ENCODE measurements around the gene WDR26.
A peak's percentile ranks its signal among the peaks of the same experiment; 100 is the strongest.

Gene WDR26

DNA sequence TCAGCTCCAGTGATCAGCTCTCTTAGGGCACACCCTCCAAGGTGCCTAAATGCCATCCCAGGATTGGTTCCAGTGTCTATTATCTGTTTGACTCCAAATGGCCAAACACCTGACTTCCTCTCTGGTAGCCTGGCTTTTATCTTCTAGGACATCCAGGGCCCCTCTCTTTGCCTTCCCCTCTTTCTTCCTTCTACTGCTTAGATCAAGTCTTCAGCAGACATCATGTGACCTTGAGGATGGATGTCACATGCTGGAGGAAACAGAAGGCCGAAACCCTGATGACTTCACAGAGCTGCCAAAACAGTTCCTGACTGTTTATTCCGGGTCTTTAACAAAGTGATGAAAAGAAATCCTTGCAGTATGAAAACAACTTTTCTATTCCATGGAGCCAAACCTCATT, 24.4 kb upstream of the WDR26 start:
- no peak overlapping the region for H3K27ac ChIP-seq
- no peak for TF ChIP-seq ZFX (IDR thresholded peaks at IDR 0.05; ENCODE audit: borderline replicate concordance)
- TF ChIP-seq, protein P1, sequence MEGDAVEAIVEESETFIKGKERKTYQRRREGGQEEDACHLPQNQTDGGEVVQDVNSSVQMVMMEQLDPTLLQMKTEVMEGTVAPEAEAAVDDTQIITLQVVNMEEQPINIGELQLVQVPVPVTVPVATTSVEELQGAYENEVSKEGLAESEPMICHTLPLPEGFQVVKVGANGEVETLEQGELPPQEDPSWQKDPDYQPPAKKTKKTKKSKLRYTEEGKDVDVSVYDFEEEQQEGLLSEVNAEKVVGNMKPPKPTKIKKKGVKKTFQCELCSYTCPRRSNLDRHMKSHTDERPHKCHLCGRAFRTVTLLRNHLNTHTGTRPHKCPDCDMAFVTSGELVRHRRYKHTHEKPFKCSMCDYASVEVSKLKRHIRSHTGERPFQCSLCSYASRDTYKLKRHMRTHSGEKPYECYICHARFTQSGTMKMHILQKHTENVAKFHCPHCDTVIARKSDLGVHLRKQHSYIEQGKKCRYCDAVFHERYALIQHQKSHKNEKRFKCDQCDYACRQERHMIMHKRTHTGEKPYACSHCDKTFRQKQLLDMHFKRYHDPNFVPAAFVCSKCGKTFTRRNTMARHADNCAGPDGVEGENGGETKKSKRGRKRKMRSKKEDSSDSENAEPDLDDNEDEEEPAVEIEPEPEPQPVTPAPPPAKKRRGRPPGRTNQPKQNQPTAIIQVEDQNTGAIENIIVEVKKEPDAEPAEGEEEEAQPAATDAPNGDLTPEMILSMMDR (IDR thresholded peaks at IDR 0.05), result no peak

DNA sequence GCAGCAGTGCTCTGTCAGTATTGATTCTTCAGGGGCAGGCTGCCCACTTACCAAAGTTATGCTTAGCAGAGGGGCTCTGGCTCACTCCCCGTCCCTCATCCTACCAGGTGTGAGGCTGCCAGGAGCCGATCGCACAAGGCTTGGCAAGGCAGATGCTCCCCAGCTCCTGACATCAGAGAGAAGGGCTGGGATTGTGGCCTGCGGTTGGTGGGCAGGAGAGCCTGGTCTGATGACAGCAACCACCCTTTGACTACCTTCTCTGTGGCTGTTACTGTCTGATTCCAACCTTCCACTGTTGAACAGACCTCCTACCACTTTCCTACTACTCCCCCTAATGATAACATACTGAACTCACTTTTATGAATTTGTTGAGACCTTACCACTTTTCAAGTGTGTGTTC, 23.7 kb upstream of the WDR26 start:
- TF ChIP-seq, protein P1 (IDR thresholded peaks at IDR 0.05), result no peak
- no peak for TF ChIP-seq ZFX (IDR thresholded peaks at IDR 0.05; ENCODE audit: borderline replicate concordance)

DNA sequence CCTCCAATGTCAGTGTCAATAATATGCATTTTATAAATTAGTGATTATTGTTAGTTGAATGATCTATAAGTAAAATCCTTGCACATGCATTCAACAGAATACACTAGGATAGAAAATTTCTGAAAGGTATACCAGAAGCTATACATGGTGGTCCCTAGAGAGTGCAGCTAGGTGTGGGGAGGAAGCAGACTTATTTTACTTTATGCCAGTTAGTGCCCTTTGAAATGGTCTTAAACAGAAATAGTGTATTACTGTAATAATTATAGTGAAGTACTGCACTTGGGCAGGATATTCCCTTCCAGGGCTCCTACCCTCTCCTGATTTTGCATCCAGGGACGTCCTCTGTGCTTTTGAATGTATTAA, 23.2 kb upstream of the WDR26 start:
- no peak overlapping the region for H3K27ac ChIP-seq
- TF ChIP-seq, protein P1 (IDR thresholded peaks at IDR 0.05), result peak; percentile 60
- no peak for TF ChIP-seq ZFX (IDR thresholded peaks at IDR 0.05; ENCODE audit: borderline replicate concordance)

More for the DNA sequence above, 23.7 kb upstream of the WDR26 start:
- H3K27ac ChIP-seq, result no peak overlapping the region

DNA sequence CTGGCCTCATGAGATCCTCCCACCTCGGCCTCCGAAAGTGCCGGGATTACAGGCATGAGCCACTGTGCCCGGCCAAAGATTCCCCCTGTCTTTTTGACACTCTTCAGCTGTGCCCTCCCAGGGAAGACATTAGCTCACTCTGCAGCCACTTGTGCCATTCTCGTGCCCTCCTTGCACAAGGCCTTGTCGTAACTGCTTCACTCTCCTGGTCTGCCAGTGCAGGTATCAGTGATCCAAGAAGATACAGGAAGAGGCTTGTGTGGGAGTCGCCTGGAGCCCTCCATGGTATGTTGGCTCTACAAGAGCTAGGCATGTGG, 22.0 kb upstream of the WDR26 start:
- H3K27ac ChIP-seq, result no peak overlapping the region

DNA sequence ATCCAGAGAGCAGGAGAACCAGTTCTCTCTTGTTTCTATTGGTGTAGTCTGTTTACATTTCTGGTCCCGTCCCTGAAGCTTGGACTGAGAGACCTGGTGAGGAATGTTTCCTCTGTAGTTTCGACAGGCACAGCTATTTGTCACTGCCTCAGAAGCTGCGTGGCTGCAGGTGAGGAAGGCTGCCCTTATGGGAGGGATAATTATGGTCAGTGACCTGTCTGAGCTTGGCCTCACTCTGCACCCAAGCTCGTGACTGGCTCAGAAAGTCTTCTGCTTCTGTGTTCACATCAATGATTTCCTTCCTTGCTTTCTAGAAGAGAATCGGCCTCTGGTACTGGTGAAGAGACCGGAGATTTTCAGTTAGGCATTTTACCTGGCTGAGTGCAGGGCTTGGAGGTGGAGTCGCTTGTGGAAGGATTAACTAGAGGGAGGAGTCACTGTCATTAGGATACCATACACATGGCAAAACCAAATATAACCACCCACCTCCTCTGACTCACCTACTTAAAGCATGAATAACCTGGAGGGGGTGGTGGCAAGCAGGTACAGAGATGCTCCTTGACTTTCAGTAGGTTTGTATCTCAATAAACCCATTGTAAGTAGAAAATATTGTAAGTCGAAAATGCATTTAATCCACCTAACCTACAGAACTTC, 19.9 kb upstream of the WDR26 start:
- TF ChIP-seq, protein P1 (IDR thresholded peaks at IDR 0.05), result no peak
- no peak for TF ChIP-seq ZFX (IDR thresholded peaks at IDR 0.05; ENCODE audit: borderline replicate concordance)
- H3K27ac ChIP-seq, result peak overlapping the region; percentile 86

More for the DNA sequence above, 22.0 kb upstream of the WDR26 start:
- TF ChIP-seq, protein P1 (IDR thresholded peaks at IDR 0.05), result no peak
- TF ChIP-seq ZFX (IDR thresholded peaks at IDR 0.05; ENCODE audit: borderline replicate concordance), result no peak

DNA sequence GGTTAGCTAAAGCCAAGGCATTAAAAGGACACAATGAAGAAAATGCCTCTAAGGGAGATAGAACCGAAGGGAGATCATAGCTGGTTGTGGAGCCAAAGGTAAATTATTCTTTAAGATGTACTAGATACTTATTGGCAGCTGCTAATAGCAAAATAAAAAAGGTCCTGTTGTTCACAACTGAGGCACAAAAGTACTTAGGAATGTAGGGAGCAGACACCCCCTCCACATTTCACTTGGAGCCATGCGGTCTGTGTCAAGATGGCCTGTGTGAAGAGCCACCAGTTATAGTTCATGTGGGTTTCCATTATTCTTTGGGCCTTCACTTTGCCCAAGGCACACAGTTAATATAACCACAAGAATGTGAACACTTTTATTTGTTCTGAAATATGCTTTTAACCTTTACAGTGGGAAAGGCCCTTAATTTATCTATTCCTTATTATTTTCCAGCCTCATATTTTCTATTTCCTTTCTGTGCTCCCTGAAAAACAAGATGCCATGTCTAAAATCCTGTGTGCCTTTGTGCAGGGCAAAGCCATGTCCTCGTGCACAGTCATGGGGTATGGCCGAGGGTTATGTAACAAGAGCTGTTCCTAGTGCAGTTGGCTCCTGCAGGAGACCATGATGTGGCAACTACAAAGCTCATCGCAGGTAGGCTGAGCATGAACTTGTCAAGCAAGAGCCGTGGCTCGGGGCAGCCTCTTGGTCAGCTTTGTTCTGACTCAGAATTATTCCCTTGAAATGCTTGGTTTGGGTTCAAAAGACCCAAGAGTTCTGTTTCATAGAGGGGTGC, 16.2 kb upstream of the WDR26 start:
- no peak overlapping the region for H3K27ac ChIP-seq
- no peak for TF ChIP-seq ZFX (IDR thresholded peaks at IDR 0.05; ENCODE audit: borderline replicate concordance)
- TF ChIP-seq, protein P1 (IDR thresholded peaks at IDR 0.05), result no peak

DNA sequence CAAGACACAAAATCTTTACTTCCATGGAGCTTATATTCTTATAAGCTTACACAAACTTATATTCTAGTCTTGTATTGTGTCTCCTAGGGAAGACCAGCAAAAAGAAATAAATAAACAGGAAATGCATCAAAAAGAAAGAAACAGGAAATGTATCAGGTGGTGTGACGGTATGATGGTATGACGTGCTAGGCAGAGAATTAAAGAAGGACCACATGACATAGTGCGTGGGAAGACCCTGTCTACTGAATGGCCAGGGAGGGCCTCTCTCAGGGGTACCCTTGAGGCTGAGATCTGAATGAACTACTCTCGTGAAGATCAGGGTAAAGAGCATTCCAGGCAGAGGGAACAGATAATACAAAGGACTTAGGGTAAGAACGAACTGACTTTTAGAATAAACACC, 15.6 kb upstream of the WDR26 start:
- TF ChIP-seq, protein P1 (IDR thresholded peaks at IDR 0.05), result no peak

More for the DNA sequence above, 15.6 kb upstream of the WDR26 start:
- H3K27ac ChIP-seq, result no peak overlapping the region

Measured in 22Rv1 (cell line).